Calu3 (cell line): ENCODE measurements around the gene ACOD1. TPM values are rescaled to one million over a fixed set of nuclear protein-coding genes. Genes with fewer than 3 reads are reported as not detected.

Experiments
- BruUV-seq: library from RNA; stranded (reverse); fragments of 400-500 nt; replicated peaks from 2 replicates; lab custom pipeline; 2021; lab: Mats Ljungman, UMichigan
- CTCF ChIA-PET: fragments of 300-600 bp; sonication (Branson Sonifier 250); formaldehyde crosslinking; loops from one replicate; lab custom pipeline; 2022; ENCODE audit warnings: antibody characterized with exemption; lab: Charles Lee
- DNase-seq: peaks from one replicate; pipeline ENCODE4 v3.0.0; 2022
- H3K27ac Mint-ChIP-seq: one replicate; pipeline ENCODE4 v1.8.0; 2022; ENCODE audit warnings: mixed read lengths; ENCODE audit not compliant: unreplicated experiment
- H3K27me3 Mint-ChIP-seq: one replicate; pipeline ENCODE4 v1.8.0; 2022; ENCODE audit warnings: mixed read lengths; ENCODE audit not compliant: unreplicated experiment
- H3K36me3 Mint-ChIP-seq: one replicate; pipeline ENCODE4 v1.8.0; 2022; ENCODE audit warnings: mild to moderate bottlenecking, moderate library complexity, mixed read lengths; ENCODE audit not compliant: insufficient read depth, unreplicated experiment
- H3K4me1 Mint-ChIP-seq: one replicate; pipeline ENCODE4 v1.8.0; 2022; ENCODE audit warnings: mild to moderate bottlenecking, low read depth, mixed read lengths; ENCODE audit not compliant: unreplicated experiment
- H3K4me3 Mint-ChIP-seq: one replicate; pipeline ENCODE4 v1.8.0; 2022; ENCODE audit warnings: mild to moderate bottlenecking, low read depth, moderate library complexity, mixed read lengths; ENCODE audit not compliant: unreplicated experiment
- H3K9me3 Mint-ChIP-seq: one replicate; pipeline ENCODE4 v1.8.0; 2022; ENCODE audit warnings: low read depth, mixed read lengths; ENCODE audit not compliant: unreplicated experiment
- intact Hi-C: fragments of 100-400 bp; cut with micrococcal nuclease; formaldehyde crosslinking; loops from one replicate; pipeline ENCODE4 v1.10.0; 2022; ENCODE audit not compliant: unreplicated experiment
- total RNA-seq: library from RNA; stranded (reverse); gene quantifications from 2 replicates; pipeline ENCODE4 v1.2.3, GENCODE V29; 2022
- TF ChIP-seq, protein P1 (sequence below): fragments of 200-600 bp; IDR thresholded peaks from one replicate; pipeline ENCODE4 v1.8.0; 2022; ENCODE audit warnings: antibody characterized with exemption; ENCODE audit not compliant: unreplicated experiment

Gene ACOD1
- total RNA-seq, 1 experiment from 2014 or later: not detected

DNA sequence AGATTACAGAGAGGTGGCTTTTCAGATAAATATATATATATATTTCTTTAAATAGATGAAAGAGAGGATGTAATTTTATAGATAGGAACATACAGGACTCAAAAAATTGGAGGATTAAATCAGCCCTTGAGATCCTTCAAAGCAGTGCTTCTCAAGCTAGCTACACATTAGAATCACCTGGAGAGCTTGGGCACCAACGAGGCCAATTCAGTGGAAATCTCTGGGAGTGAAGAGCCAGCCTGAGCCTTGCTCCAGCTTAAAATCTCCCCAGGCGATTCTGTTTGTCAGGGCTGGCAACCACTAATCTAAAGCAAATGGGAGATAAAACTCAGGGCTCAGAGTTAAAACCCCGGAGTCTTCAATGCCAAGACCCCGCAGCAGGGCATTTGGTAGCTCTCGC, 28.6 kb downstream of the ACOD1 start:
- Mint-ChIP-seq H3K36me3 (no peaks in the 10 kb centered on the region), H3K4me1 (no peaks in the 10 kb centered on the region), H3K27me3 (no peaks in the 10 kb centered on the region), H3K9me3 (no peaks in the 10 kb centered on the region), H3K4me3 (no peak overlapping the region), H3K27ac (no peak overlapping the region)
- no TSS peak for BruUV-seq
- intact Hi-C loops: no loop called here
- CTCF ChIA-PET: no interaction called here
- DNase-seq: no peak
- TF ChIP-seq, protein P1, sequence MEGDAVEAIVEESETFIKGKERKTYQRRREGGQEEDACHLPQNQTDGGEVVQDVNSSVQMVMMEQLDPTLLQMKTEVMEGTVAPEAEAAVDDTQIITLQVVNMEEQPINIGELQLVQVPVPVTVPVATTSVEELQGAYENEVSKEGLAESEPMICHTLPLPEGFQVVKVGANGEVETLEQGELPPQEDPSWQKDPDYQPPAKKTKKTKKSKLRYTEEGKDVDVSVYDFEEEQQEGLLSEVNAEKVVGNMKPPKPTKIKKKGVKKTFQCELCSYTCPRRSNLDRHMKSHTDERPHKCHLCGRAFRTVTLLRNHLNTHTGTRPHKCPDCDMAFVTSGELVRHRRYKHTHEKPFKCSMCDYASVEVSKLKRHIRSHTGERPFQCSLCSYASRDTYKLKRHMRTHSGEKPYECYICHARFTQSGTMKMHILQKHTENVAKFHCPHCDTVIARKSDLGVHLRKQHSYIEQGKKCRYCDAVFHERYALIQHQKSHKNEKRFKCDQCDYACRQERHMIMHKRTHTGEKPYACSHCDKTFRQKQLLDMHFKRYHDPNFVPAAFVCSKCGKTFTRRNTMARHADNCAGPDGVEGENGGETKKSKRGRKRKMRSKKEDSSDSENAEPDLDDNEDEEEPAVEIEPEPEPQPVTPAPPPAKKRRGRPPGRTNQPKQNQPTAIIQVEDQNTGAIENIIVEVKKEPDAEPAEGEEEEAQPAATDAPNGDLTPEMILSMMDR: no peak

DNA sequence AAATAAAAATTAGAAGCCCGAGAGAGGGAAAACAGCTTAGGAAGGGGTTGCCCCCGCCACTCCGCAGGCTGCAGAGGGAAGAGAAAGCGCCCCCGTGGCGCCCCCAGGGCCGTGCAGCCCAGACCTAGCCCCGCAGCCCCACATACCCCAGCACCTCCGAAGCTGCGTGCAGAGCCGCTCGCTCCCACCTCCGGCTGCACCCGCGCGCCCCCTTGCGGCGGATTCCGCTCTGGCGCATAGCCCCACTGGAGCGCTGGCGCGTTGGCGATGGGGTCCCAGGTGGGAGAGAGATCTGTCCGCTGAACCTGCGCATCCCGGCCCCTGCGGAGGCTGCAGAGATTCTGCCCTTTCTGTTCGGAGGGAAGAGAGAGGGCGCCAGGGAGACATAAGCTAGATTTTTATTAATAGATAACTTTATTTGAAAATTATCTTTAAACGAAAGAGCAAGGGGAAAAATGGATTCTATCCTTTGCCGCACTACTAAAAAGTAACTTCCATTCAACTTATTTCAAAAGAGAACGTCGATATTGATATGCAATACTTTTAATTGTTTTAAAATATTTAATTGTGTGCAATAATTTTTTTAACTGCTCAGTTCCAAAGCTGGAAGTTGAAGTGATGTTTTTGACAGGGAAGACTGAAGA, 31.9 kb downstream of the ACOD1 start:
- Mint-ChIP-seq H3K4me3 (no peak overlapping the region), H3K27me3 (no peaks in the 10 kb centered on the region), H3K9me3 (no peaks in the 10 kb centered on the region), H3K36me3 (no peaks in the 10 kb centered on the region), H3K27ac (no peak overlapping the region), H3K4me1 (no peaks in the 10 kb centered on the region)
- intact Hi-C loops: loop anchor here (5.0 kb wide), 1 partner anchor 78 kb away; no protein-coding TSS in a partner anchor
- DNase-seq: peak; percentile 74
- BruUV-seq: no TSS peak
- TF ChIP-seq, protein P1: peak; percentile 49
- CTCF ChIA-PET: interaction anchor here (1.4 kb wide), 1 partner anchor 10 kb away, joined by 3 read pairs; no protein-coding TSS in a partner anchor

DNA sequence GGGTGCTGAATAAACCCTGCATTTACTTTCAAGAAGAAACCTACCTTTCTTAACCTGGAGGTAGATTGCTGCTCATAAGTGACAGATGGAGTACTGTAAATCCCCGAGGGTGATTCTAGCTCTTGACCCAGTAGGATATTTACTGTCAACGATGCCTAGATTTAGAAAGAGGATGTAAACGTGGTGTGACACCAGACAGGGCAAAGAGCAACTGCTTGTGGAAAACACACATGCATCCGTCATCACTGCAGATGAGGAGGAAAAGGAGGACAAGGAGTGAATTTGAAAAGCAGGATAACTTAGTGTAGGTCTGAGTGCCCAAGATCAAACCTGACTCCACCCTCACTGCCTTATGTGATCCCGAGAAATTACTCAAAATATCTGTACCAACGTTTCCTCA, 33.8 kb downstream of the ACOD1 start:
- H3K4me3 Mint-ChIP-seq: no peak overlapping the region
- TF ChIP-seq, protein P1: no peak
- CTCF ChIA-PET: no interaction called here
- DNase-seq: no peak
- no peaks in the 10 kb centered on the region for H3K9me3 Mint-ChIP-seq
- intact Hi-C loops: loop anchor here (5.0 kb wide), 1 partner anchor 80 kb away; no protein-coding TSS in a partner anchor
- no peaks in the 10 kb centered on the region for H3K36me3 Mint-ChIP-seq
- no TSS peak for BruUV-seq
- H3K27me3 Mint-ChIP-seq: no peaks in the 10 kb centered on the region
- H3K27ac Mint-ChIP-seq: no peak overlapping the region
- no peaks in the 10 kb centered on the region for H3K4me1 Mint-ChIP-seq

DNA sequence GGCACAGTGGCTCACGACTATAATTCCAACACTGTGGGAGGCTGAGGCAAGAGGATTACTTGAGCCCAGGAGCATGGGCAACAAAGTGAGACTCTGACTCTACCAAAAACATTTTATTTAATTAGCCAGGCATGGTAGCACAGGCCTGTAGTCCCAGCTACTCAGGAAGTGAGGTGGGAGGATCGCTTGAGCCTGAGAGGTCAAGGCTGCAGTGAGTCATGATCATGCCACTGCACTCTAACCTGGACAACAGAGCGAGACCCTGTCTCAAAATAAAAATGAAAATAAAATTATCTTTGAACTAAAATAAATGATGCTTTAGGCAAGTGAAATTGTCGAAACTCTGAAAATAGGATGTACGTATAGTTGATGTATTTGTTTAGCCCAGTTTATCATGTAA, 35.4 kb downstream of the ACOD1 start:
- TF ChIP-seq, protein P1: no peak

More for the DNA sequence above, 35.4 kb downstream of the ACOD1 start:
- Mint-ChIP-seq H3K27ac (no peak overlapping the region), H3K36me3 (no peaks in the 10 kb centered on the region), H3K9me3 (no peaks in the 10 kb centered on the region), H3K4me1 (no peaks in the 10 kb centered on the region), H3K4me3 (no peak overlapping the region), H3K27me3 (no peaks in the 10 kb centered on the region)
- DNase-seq: no peak
- intact Hi-C loops: loop anchor here (5.0 kb wide), 1 partner anchor 81 kb away; no protein-coding TSS in a partner anchor
- CTCF ChIA-PET: no interaction called here
- no TSS peak for BruUV-seq
